ENCODE results near the gene MOCOS. TPM values are rescaled to one million over a fixed set of nuclear protein-coding genes. Genes with fewer than 3 reads are reported as not detected.

The MOCOS gene
- total and polyA plus RNA-seq, 2 of the 13 experiments (the other 11 are each of a cell fraction or from before 2014, with no cell fraction given) = 7.7 to 15.4 TPM

- no peak overlapping the region for H3K4me3 ChIP-seq (replicated peaks in 1 of 3; ENCODE audit: insufficient read depth in 1 of 3, low read depth in 2 of 3, low read length in 3 of 3)
- no peak for TF ChIP-seq FOSL1 (CRISPR knock-in tag; IDR thresholded peaks at IDR 0.05; ENCODE audit: borderline replicate concordance)
- TF ChIP-seq FOXK1 (CRISPR knock-in tag; IDR thresholded peaks at IDR 0.05; ENCODE audit: borderline replicate concordance, low read depth) = no peak
- no peak for TF ChIP-seq KDM6A (CRISPR knock-in tag; IDR thresholded peaks at IDR 0.05; ENCODE audit: low read depth)
- TF ChIP-seq SP4 (CRISPR knock-in tag; IDR thresholded peaks at IDR 0.05) = no peak
- no peak for TF ChIP-seq PATZ1 (CRISPR knock-in tag; IDR thresholded peaks at IDR 0.05)
- no peak for TF ChIP-seq PBX2 (CRISPR knock-in tag; IDR thresholded peaks at IDR 0.05)
- TF ChIP-seq ZNF557 (CRISPR knock-in tag; IDR thresholded peaks at IDR 0.05) = no peak
- no peak for TF ChIP-seq ZNF510 (CRISPR knock-in tag; IDR thresholded peaks at IDR 0.05; ENCODE audit: low read depth)
- TF ChIP-seq ZSCAN22 (CRISPR knock-in tag; IDR thresholded peaks at IDR 0.05) = no peak
- no peak for TF ChIP-seq ZNF451 (CRISPR knock-in tag; IDR thresholded peaks at IDR 0.05)
- no peak for TF ChIP-seq CENPT (CRISPR knock-in tag; IDR thresholded peaks at IDR 0.05; ENCODE audit: low read depth)
- no peak for TF ChIP-seq ZNF260 (CRISPR knock-in tag; IDR thresholded peaks at IDR 0.05; ENCODE audit: borderline replicate concordance, low read depth)
- TF ChIP-seq DMAP1 (CRISPR knock-in tag; IDR thresholded peaks at IDR 0.05) = no peak
- TF ChIP-seq ZNF720 (CRISPR knock-in tag; IDR thresholded peaks at IDR 0.05) = no peak
- no peak for TF ChIP-seq GPN1 (CRISPR knock-in tag; IDR thresholded peaks at IDR 0.05; ENCODE audit: borderline replicate concordance)
- no peak for TF ChIP-seq MZF1 (CRISPR knock-in tag; IDR thresholded peaks at IDR 0.05; ENCODE audit: borderline replicate concordance)
- no peaks in the 10 kb centered on the region for H3K4me1 ChIP-seq (ENCODE audit: insufficient read depth, low read length)
- FAIRE-seq = no peak
- no TSS peak for BruUV-seq (replicated peaks)
- H3K79me2 ChIP-seq (ENCODE audit: insufficient read depth, low read length) = no peaks in the 10 kb centered on the region
- DNase-seq (ENCODE audit: low spot score) = no peak
- intact Hi-C loops (cut with micrococcal nuclease; ENCODE audit: unreplicated experiment) (no loop called here), in situ Hi-C loops (cut with HindIII; ENCODE audit: extremely low pct_ligation_motif_present, low pct_unique_long_range_greater_than_20kb) (no loop called here)
- ChIA-PET POLR2A (no interaction called here), CTCF (ENCODE audit: low intra/inter-chr PET ratio, low total read pairs) (no interaction called here)
- H3K36me3 ChIP-seq (replicated peaks in 1 of 2; ENCODE audit: control insufficient read depth in 1 of 2, insufficient read depth in 2 of 2, low read length in 2 of 2) = peaks cover 0 to 12% of the 10 kb centered on the region in 2 experiments; a peak in 3 of 5 replicates
- no peak overlapping the region for H3K27ac ChIP-seq (ENCODE audit: extremely low read length, insufficient read depth, low read length)
- H2AFZ ChIP-seq (ENCODE audit: low read length) = no peak overlapping the region
- H3K27me3 ChIP-seq (ENCODE audit: control insufficient read depth in 1 of 2, insufficient read depth in 2 of 2, low read length in 2 of 2) = no peaks in the 10 kb centered on the region
- H3K4me2 ChIP-seq (ENCODE audit: low read depth, low read length) = no peak overlapping the region
- no peaks in the 10 kb centered on the region for H4K20me1 ChIP-seq (ENCODE audit: insufficient read depth, low read length)
- H3K9me3 ChIP-seq (ENCODE audit: low read length) = no peaks in the 10 kb centered on the region
- no peak overlapping the region for H3K9ac ChIP-seq (ENCODE audit: insufficient read depth, low read depth, low read length)
- ATAC-seq = no peak
Measured at GRCh38 chr18:36271153-36271552, 83.9 kb downstream of the MOCOS start.
